GM12874 (cell line): ENCODE results near the gene MASP1.

Source experiments
- CTCF ChIP-seq: IDR thresholded peaks from 2 replicates; pipeline ENCODE4 v1.5.1; 2011; ENCODE audit warnings: low read depth, mild to moderate bottlenecking, control low read depth, low read length, moderate library complexity; ENCODE audit not compliant: insufficient read depth

The MASP1 gene

GRCh38 chr3:187242900-187243299 lies 48.6 kb downstream of the MASP1 start:
- no peak for TF ChIP-seq CTCF

GRCh38 chr3:187242435-187242834 lies 49.1 kb downstream of the MASP1 start:
- no peak for TF ChIP-seq CTCF

GRCh38 chr3:187238239-187238638 lies 53.3 kb downstream of the MASP1 start:
- no peak for TF ChIP-seq CTCF

GRCh38 chr3:187237741-187238140 lies 53.8 kb downstream of the MASP1 start:
- TF ChIP-seq CTCF = no peak

- no peak for TF ChIP-seq CTCF
Measured at GRCh38 chr3:187236962-187237361, 54.6 kb downstream of the MASP1 start.

GRCh38 chr3:187230011-187230410 lies 61.5 kb downstream of the MASP1 start:
- TF ChIP-seq CTCF = no peak

- TF ChIP-seq CTCF = no peak
Measured at GRCh38 chr3:187228740-187229139, 62.8 kb downstream of the MASP1 start.
